Heart left ventricle (tissue), 13 donors: ENCODE measurements around the gene ADAMTS3.

Experiments
- POLR2A ChIP-seq, 2 donors: fragments of 450-650 bp; IDR thresholded peaks; one replicate each; pipeline ENCODE4 v1.6.1; 2017; ENCODE audit warnings: antibody characterized with exemption in 2 of 2, mild to moderate bottlenecking in 2 of 2, moderate library complexity in 2 of 2
- TF ChIP-seq, protein P1 (sequence below), 12 donors: fragments of 200-600 bp; sonication (generic) in 4 of 12; IDR thresholded peaks; one replicate each; pipeline versions ENCODE4 v1.5.0 to v1.8.0; 2018 to 2022; ENCODE audit warnings: antibody characterized with exemption in 12 of 12, mild to moderate bottlenecking in 5 of 12
- donor health status: ischemic (EF 13 %, LVEDD 7.1; RV severe dilation, severe dysfunction).
- donor health status: DM: no; HTN: yes; CAD: no.
- donor health status: DM: no; HTN: no; CAD: no.
- donor health status: ischemic (EF 25% LVEDD 6.9; RV normal size, moderate dysfunction).
- donor health status: ischemic (EF 25% LVEDD 5.7; RV mildly dilated, moderate dysfunction).
- donor health status: ischemic (EF 35%, LVEDD 5.7; RV mildly dilated, moderate dysfunction).
- donor health status: nonischemic (EF 11% LVEDD 7.7; RV severe dilation, severe dysfunction).
- donor health status: DM: yes; HTN: yes; CAD: no.
- donor health status: PGD.
- donor health status: ischemic (EF 29% LVEDD 5.4; RV normal size, mild dysfunction).
- donor health status: nonischemic (EF 23%, LVEDD 6.1; RV moderate dilation, normal function).

DNA sequence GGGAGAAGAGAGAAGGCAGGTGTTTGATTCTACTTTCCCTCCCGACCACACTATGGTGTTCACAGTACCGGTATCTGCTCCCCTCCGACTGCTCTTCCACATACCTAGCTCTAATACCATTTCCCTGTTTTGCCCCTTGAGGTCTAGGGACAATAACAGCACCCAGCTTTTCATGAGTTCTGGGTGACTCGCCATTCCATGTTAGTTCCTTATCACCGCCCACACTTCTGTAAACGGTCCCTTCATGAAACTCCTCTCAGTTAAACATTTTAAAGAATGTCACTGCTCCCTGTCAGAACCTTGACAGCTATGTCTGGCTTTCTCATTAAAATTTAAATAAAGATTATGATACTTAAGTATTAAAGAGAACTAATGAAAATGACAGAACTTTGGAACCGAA, 136.7 kb downstream of the ADAMTS3 start:
- TF ChIP-seq, protein P1, sequence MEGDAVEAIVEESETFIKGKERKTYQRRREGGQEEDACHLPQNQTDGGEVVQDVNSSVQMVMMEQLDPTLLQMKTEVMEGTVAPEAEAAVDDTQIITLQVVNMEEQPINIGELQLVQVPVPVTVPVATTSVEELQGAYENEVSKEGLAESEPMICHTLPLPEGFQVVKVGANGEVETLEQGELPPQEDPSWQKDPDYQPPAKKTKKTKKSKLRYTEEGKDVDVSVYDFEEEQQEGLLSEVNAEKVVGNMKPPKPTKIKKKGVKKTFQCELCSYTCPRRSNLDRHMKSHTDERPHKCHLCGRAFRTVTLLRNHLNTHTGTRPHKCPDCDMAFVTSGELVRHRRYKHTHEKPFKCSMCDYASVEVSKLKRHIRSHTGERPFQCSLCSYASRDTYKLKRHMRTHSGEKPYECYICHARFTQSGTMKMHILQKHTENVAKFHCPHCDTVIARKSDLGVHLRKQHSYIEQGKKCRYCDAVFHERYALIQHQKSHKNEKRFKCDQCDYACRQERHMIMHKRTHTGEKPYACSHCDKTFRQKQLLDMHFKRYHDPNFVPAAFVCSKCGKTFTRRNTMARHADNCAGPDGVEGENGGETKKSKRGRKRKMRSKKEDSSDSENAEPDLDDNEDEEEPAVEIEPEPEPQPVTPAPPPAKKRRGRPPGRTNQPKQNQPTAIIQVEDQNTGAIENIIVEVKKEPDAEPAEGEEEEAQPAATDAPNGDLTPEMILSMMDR (IDR thresholded peaks at IDR 0.05) = no peak
- no peak for TF ChIP-seq POLR2A (IDR thresholded peaks at IDR 0.05)
